Small intestine (tissue), 7 donors: ENCODE results near the gene AHI1. TPM values are rescaled to one million over a fixed set of nuclear protein-coding genes. Genes with fewer than 3 reads are reported as not detected.

Experiments
- DNase-seq, 2 donors: peaks; one replicate each; pipeline versions ENCODE4 v3.0.0 to v3.0.0-alpha.2; 2013
- FAIRE-seq: peaks from 2 replicates; lab custom pipeline; 2012; peaks lifted over from hg19 to GRCh38; lab: Jason Lieb, UNC
- H3K27ac ChIP-seq, 3 donors: one replicate each; pipeline ENCODE4 v1.5.1; 2013; ENCODE audit warnings: low read length in 2 of 3, mild to moderate bottlenecking in 2 of 3, control low read depth in 1 of 3, inconsistent platforms in 1 of 3, low read depth in 1 of 3, moderate library complexity in 1 of 3
- H3K27me3 ChIP-seq, 3 donors: one replicate each; pipeline ENCODE4 v1.6.1; 2013; ENCODE audit warnings: low read length in 3 of 3, inconsistent platforms in 1 of 3; ENCODE audit not compliant: control insufficient read depth in 3 of 3, insufficient read depth in 3 of 3
- H3K36me3 ChIP-seq, 3 donors: one replicate each; pipeline ENCODE4 v1.6.1; 2013; ENCODE audit warnings: low read length in 3 of 3, inconsistent platforms in 1 of 3, low read depth in 1 of 3, mild to moderate bottlenecking in 1 of 3, moderate library complexity in 1 of 3; ENCODE audit not compliant: control insufficient read depth in 3 of 3, insufficient read depth in 2 of 3
- H3K4me1 ChIP-seq, 3 donors: one replicate each; pipeline ENCODE4 v1.6.1; 2013; ENCODE audit warnings: low read length in 2 of 3, inconsistent platforms in 1 of 3, low read depth in 1 of 3, mild to moderate bottlenecking in 1 of 3, moderate library complexity in 1 of 3; ENCODE audit not compliant: control insufficient read depth in 3 of 3, insufficient read depth in 2 of 3
- H3K4me3 ChIP-seq, 3 donors: one replicate each; pipeline ENCODE4 v1.5.1; 2013; ENCODE audit warnings: low read length in 3 of 3, control low read depth in 1 of 3, inconsistent platforms in 1 of 3, low read depth in 1 of 3, mild to moderate bottlenecking in 1 of 3, moderate library complexity in 1 of 3
- H3K9me3 ChIP-seq, 2 donors: one replicate each; pipeline ENCODE4 v1.6.1; 2013; ENCODE audit warnings: low read depth in 1 of 2, low read length in 1 of 2; ENCODE audit not compliant: control insufficient read depth in 2 of 2, insufficient read depth in 1 of 2
- WGBS, 3 donors: extraction: QIAGEN DNeasy Blood & Tissue Kit; methylation state at CpG; one replicate each; pipeline ENCODE4 v1.1.7; 2013; 5-methylcytosine and 5-hydroxymethylcytosine counted together
- polyA plus RNA-seq, 4 donors: library from polyadenylated mRNA; stranded (reverse) in 3 of 4; unstranded in 1 of 4; fragments of 200-250 nt in 3 of 4; fragments of 120-200 nt in 1 of 4; gene quantifications; one replicate each; pipeline versions ENCODE4 v1.2.1 to v1.2.3, GENCODE V29; 2013
- donor health status: healthy with polysubstance abuse.
- donor health status: control.
- donor health status: control.
- donor health status: Bipolar disorder and iron deficiency.
- donor health status: healthy.

AHI1 gene
- polyA plus RNA-seq, 4 donors: 1.1 to 20.2 (median 5.0) TPM

GRCh38 chr6:135270676-135271536 is 226.6 kb downstream of the AHI1 start:
- Histone ChIP-seq H3K4me1 (peaks cover 0 to 54% (median 9%) of the 10 kb centered on the region in 3 donors), H3K4me3 (no peak overlapping the region), H3K9me3 (no peaks in the 10 kb centered on the region), H3K27me3 (no peaks in the 10 kb centered on the region), H3K36me3 (no peaks in the 10 kb centered on the region), H3K27ac (peak overlapping the region; percentile 28 to 92 (median 90))
- WGBS, 3 donors: 16 to 43% (median 25%) methylated on average over 11 of the region's 11 CpGs
- DNase-seq: peak; percentile 92
- FAIRE-seq: no peak

- H3K27ac ChIP-seq: peak overlapping the region in 2 of 3 donors; percentile 90 to 92
- FAIRE-seq (no peak), DNase-seq (peak; percentile 48 to 61)
- H3K4me3 ChIP-seq: no peak overlapping the region
- no peaks in the 10 kb centered on the region for H3K36me3 ChIP-seq
- H3K4me1 ChIP-seq: peaks cover 0 to 54% (median 9%) of the 10 kb centered on the region in 3 donors
- no peaks in the 10 kb centered on the region for H3K9me3 ChIP-seq
- no peaks in the 10 kb centered on the region for H3K27me3 ChIP-seq
- WGBS, 3 donors: 9 to 72% (median 29%) methylated on average over 1 of the region's 1 CpG
Measured at GRCh38 chr6:135269481-135269891, 228.1 kb downstream of the AHI1 start.

- no peak for FAIRE-seq
- H3K4me3 ChIP-seq: no peak overlapping the region
- H3K27me3 ChIP-seq: no peaks in the 10 kb centered on the region
- DNase-seq: no peak
- 76 to 89% (median 84%) methylated on average over 3 of the region's 3 CpGs for WGBS, 3 donors
- peaks cover 0 to 54% (median 9%) of the 10 kb centered on the region in 3 donors for H3K4me1 ChIP-seq
- H3K36me3 ChIP-seq: no peaks in the 10 kb centered on the region
- peak overlapping the region in 1 of 3 donors; percentile 92 for H3K27ac ChIP-seq
- no peaks in the 10 kb centered on the region for H3K9me3 ChIP-seq
Measured at GRCh38 chr6:135268740-135269139, 228.8 kb downstream of the AHI1 start.

- peaks cover 0 to 54% (median 9%) of the 10 kb centered on the region in 3 donors for H3K4me1 ChIP-seq
- H3K27me3 ChIP-seq: no peaks in the 10 kb centered on the region
- no peaks in the 10 kb centered on the region for H3K9me3 ChIP-seq
- H3K4me3 ChIP-seq: no peak overlapping the region
- H3K27ac ChIP-seq: peak overlapping the region in 2 of 3 donors; percentile 70 to 77
- 70 to 84% (median 82%) methylated on average over 3 of the region's 3 CpGs for WGBS, 3 donors
- FAIRE-seq (no peak), DNase-seq (no peak)
- H3K36me3 ChIP-seq: no peaks in the 10 kb centered on the region
Measured at GRCh38 chr6:135268263-135268662, 229.3 kb downstream of the AHI1 start.

DNA sequence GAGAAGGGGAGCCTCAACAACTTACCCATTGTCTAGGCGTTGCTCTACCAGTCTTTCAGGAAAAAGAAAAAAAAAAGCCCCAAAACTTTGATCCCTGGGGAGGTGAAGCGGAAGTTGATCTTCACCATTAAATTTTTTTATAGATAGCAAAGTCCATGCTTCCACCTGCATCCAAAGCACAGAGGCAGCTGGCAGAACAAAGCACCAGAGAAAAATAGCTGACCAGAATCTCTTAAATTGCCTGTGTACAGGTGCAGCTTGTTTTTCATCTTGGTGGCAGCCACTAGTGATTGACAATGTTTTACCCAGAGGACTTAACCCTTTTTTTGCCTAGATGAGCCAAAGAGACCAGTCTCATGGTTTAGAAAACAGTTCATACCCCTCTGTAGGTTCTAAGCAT is 230.5 kb downstream of the AHI1 start:
- DNase-seq (peak; percentile 86 to 89), FAIRE-seq (no peak)
- H3K9me3 ChIP-seq: no peaks in the 10 kb centered on the region
- WGBS, 3 donors: 6 to 58% (median 35%) methylated on average over 2 of the region's 2 CpGs
- H3K4me3 ChIP-seq: no peak overlapping the region
- no peaks in the 10 kb centered on the region for H3K27me3 ChIP-seq
- peak overlapping the region in 2 of 3 donors; percentile 77 to 86 for H3K27ac ChIP-seq
- no peaks in the 10 kb centered on the region for H3K36me3 ChIP-seq
- peaks cover 0 to 52% (median 9%) of the 10 kb centered on the region in 3 donors for H3K4me1 ChIP-seq

- Histone ChIP-seq H3K36me3 (no peaks in the 10 kb centered on the region), H3K4me3 (no peak overlapping the region), H3K9me3 (no peaks in the 10 kb centered on the region), H3K27ac (peak overlapping the region in 2 of 3 donors; percentile 77 to 86), H3K27me3 (no peaks in the 10 kb centered on the region), H3K4me1 (peaks cover 0 to 50% (median 9%) of the 10 kb centered on the region in 3 donors)
- no peak for DNase-seq
- FAIRE-seq: no peak
- 21 to 53% (median 38%) methylated on average over 8 of the region's 8 CpGs for WGBS, 3 donors
Measured at GRCh38 chr6:135266675-135267074, 230.9 kb downstream of the AHI1 start.

DNA sequence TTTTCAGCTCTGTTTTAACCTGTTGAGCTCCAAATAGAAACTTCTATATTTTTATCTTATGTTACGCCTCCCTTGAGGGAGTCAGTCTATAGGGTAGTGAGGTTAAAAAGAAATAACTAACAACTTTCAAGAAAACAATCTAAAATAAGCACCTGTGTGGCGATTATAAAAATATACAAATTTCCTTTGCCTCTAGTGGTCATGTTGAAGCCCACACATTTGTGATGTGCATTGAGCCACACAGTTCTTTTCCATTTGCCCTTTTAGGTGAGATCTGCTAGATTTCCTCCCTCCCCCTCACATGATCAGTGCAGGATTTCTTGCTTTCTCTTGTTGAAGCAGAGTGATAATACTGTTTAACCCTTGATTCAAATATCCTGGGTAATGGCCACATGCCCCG is 232.3 kb downstream of the AHI1 start:
- DNase-seq: no peak
- Histone ChIP-seq H3K27ac (no peak overlapping the region), H3K9me3 (no peaks in the 10 kb centered on the region), H3K27me3 (no peaks in the 10 kb centered on the region), H3K36me3 (no peaks in the 10 kb centered on the region), H3K4me1 (peaks cover 0 to 39% (median 9%) of the 10 kb centered on the region in 3 donors), H3K4me3 (no peak overlapping the region)
- 81 to 90% (median 89%) methylated on average over 3 of the region's 3 CpGs for WGBS, 3 donors
- no peak for FAIRE-seq

GRCh38 chr6:135261872-135262725 is 235.4 kb downstream of the AHI1 start:
- H3K27ac ChIP-seq: no peak overlapping the region
- no peak for FAIRE-seq

More at GRCh38 chr6:135261872-135262725, 235.4 kb downstream of the AHI1 start:
- Histone ChIP-seq H3K4me1 (peaks cover 0 to 7% (median 0%) of the 10 kb centered on the region in 3 donors), H3K27me3 (no peaks in the 10 kb centered on the region), H3K9me3 (no peaks in the 10 kb centered on the region), H3K36me3 (no peaks in the 10 kb centered on the region), H3K4me3 (no peak overlapping the region)
- DNase-seq: no peak
- 82 to 89% (median 87%) methylated on average over 15 of the region's 15 CpGs for WGBS, 3 donors
